Chondrocyte (in vitro differentiated cells): Measurements from ENCODE around the gene MLPH. TPM values are rescaled to one million over a fixed set of nuclear protein-coding genes. Genes with fewer than 3 reads are reported as not detected.
A peak's percentile ranks its signal among the peaks of the same experiment; 100 is the strongest.

Experiments used
- DNase-seq: peaks from one replicate; pipeline ENCODE4 v3.0.0; 2021; ENCODE audit warnings: mixed read lengths, low spot score
- H3K27ac Mint-ChIP-seq: one replicate; pipeline ENCODE4 v1.8.0; 2021; ENCODE audit warnings: mild to moderate bottlenecking, moderate library complexity, mixed read lengths; ENCODE audit not compliant: unreplicated experiment
- H3K27me3 Mint-ChIP-seq: 2 replicates; pipeline ENCODE4 v1.8.0; 2021; ENCODE audit warnings: low read depth, mixed read lengths
- H3K36me3 Mint-ChIP-seq: 2 replicates; pipeline ENCODE4 v1.8.0; 2021; ENCODE audit warnings: low read depth, mixed read lengths
- H3K4me1 Mint-ChIP-seq: 2 replicates; pipeline ENCODE4 v1.8.0; 2021; ENCODE audit warnings: low read depth, mild to moderate bottlenecking, mixed read lengths
- H3K4me3 Mint-ChIP-seq: one replicate; pipeline ENCODE4 v1.8.0; 2021; ENCODE audit warnings: mild to moderate bottlenecking, moderate library complexity, mixed read lengths; ENCODE audit not compliant: unreplicated experiment
- H3K9me3 Mint-ChIP-seq: 2 replicates; pipeline ENCODE4 v1.8.0; 2021; ENCODE audit warnings: low read depth, mixed read lengths
- total RNA-seq: library from RNA; stranded (reverse); gene quantifications from 3 replicates; pipeline ENCODE4 v1.2.1, GENCODE V29; 2021
- TF ChIP-seq, protein P1 (sequence below): fragments of 200-600 bp; sonication (generic); IDR thresholded peaks from 2 replicates; pipeline ENCODE4 v1.5.0; 2021; ENCODE audit warnings: antibody characterized with exemption, mild to moderate bottlenecking, moderate library complexity

Gene MLPH
- total RNA-seq, 1 donor from 2014 or later = 6.1 TPM

DNA sequence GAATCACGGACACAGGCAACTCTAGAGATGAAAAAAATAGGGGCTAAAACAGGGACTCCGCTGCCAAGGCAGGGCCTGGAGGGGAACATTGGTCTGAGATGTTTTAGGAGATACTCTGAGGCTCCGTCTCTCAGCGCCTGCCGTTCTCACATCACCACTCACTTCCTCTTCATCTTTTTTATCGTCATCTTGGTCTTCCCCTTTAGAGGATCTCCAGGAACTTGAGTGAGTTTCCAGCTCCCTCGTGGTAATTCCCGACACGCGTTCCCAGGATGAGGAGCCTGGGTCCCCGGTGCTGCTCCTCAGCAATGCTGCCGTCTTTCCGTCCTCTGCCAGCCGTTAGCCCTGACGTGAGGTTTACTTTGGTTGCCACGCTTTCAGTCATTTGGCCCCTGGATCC lies 16.1 kb downstream of the MLPH start:
- H3K27ac Mint-ChIP-seq = no peak overlapping the region

DNA sequence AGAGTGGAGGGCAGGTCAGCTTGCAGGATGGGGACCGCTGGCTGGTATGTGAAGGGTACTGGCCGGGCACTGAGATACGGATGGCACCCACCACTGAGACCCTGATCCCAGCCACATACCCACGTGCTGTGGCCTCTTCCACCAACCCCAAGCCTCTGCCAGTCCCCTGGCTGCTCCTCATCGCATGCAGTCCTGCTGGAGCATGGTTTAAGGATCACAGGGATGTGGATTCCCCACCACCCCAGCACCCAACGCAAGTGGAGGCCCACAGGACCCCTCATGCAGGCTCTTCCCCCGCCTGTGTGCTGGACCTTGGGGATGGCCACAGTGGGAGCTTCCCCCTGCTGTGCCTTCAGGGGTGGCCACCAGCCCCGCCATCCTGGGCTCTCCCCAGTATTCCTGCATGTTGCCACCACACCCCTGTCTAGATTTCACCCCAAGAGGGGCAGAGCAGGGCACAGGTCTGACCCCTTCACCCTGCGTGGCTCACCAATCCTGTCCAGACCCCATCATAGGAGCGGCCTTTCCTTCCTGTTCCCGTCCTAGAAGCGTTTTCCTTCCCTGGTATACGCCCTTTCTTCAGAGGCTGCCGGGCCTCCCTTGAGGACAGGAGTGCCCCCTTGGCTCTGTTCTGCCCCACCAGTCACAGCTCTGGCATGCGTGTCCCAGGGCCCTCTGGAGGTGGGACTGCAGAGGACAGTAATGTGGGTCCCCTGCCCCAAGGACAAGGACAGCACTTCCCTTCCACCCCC lies 18.3 kb downstream of the MLPH start:
- H3K27ac Mint-ChIP-seq = no peak overlapping the region
- H3K4me3 Mint-ChIP-seq = no peak overlapping the region
- H3K4me1 Mint-ChIP-seq = peaks cover 25% of the 10 kb centered on the region
- DNase-seq = peak; percentile 72
- no peaks in the 10 kb centered on the region for H3K36me3 Mint-ChIP-seq
- TF ChIP-seq, protein P1, sequence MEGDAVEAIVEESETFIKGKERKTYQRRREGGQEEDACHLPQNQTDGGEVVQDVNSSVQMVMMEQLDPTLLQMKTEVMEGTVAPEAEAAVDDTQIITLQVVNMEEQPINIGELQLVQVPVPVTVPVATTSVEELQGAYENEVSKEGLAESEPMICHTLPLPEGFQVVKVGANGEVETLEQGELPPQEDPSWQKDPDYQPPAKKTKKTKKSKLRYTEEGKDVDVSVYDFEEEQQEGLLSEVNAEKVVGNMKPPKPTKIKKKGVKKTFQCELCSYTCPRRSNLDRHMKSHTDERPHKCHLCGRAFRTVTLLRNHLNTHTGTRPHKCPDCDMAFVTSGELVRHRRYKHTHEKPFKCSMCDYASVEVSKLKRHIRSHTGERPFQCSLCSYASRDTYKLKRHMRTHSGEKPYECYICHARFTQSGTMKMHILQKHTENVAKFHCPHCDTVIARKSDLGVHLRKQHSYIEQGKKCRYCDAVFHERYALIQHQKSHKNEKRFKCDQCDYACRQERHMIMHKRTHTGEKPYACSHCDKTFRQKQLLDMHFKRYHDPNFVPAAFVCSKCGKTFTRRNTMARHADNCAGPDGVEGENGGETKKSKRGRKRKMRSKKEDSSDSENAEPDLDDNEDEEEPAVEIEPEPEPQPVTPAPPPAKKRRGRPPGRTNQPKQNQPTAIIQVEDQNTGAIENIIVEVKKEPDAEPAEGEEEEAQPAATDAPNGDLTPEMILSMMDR = no peak
- H3K27me3 Mint-ChIP-seq = no peaks in the 10 kb centered on the region
- H3K9me3 Mint-ChIP-seq = no peaks in the 10 kb centered on the region

More for the DNA sequence above, 16.1 kb downstream of the MLPH start:
- Mint-ChIP-seq H3K4me1 (peaks cover 29% of the 10 kb centered on the region), H3K9me3 (no peaks in the 10 kb centered on the region), H3K27me3 (no peaks in the 10 kb centered on the region), H3K4me3 (no peak overlapping the region), H3K36me3 (no peaks in the 10 kb centered on the region)
- no peak for DNase-seq
- TF ChIP-seq, protein P1 = no peak

DNA sequence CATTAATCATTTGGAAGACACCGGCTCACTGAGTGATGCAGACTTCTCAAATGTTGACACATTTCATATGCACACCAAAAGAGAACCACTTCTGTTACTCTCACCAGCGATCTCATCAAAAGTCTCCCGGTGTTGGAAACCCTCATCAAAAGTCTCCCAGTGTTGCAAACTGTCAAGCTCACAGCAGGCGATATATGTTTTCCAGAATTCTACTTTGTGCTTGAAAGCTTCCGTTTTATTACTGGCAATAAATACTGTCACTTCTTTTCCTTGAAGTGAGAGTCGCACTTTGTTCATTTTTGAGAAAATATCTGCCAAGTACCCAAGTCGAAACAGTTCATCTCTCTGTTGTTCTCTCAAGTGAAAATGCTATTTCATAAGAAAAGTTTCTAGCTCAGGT lies 20.5 kb downstream of the MLPH start:
- Mint-ChIP-seq H3K4me3 (no peak overlapping the region), H3K4me1 (peaks cover 5% of the 10 kb centered on the region), H3K27ac (no peak overlapping the region), H3K9me3 (no peaks in the 10 kb centered on the region), H3K36me3 (no peaks in the 10 kb centered on the region), H3K27me3 (no peaks in the 10 kb centered on the region)
- TF ChIP-seq, protein P1 = no peak
- no peak for DNase-seq

DNA sequence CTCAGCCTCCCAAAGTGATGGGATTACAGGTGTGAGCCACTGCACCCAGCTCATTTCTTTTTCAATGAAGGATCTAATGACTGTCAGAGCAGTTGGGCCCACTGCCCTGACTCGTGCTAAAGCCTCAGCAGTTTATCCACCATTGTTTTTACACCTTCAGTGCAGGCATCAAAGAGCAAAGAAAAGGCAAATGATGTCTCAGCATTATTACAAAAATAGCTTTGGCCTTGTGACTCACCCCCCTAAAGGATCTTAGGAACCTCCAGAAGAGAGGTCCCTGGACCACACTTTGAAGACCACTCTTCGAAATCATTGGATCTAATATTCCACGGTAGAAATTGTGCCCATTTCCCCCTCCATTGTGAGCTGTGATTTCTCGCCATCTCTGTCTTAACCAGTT lies 21.3 kb downstream of the MLPH start:
- H3K36me3 Mint-ChIP-seq = no peaks in the 10 kb centered on the region
- no peaks in the 10 kb centered on the region for H3K27me3 Mint-ChIP-seq
- TF ChIP-seq, protein P1 = no peak
- H3K4me1 Mint-ChIP-seq = peaks cover 1% of the 10 kb centered on the region
- peak; percentile 10 for DNase-seq
- no peak overlapping the region for H3K4me3 Mint-ChIP-seq
- H3K9me3 Mint-ChIP-seq = no peaks in the 10 kb centered on the region
- no peak overlapping the region for H3K27ac Mint-ChIP-seq

DNA sequence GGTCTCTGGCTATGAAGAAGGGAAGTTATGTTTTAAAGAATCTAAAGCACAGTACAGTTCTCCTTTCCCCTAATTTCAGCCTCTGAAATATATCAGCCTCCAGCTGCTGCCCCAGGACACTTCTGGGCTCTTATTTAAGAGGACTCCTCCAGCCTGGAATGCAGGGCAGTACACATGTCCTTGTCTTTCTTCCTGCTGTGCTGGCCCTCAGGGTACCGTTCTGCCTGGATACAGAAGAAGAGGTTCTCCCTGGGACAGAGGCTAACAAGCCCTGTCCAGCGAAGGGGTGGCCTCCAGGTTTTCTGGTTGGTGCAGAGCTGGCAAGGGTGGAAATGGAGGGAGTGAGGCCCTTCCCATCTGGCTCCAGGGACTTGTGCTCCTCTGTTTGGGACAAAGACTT lies 22.1 kb downstream of the MLPH start:
- TF ChIP-seq, protein P1 = no peak
- Mint-ChIP-seq H3K36me3 (no peaks in the 10 kb centered on the region), H3K9me3 (no peaks in the 10 kb centered on the region), H3K4me3 (no peak overlapping the region), H3K27ac (no peak overlapping the region), H3K27me3 (no peaks in the 10 kb centered on the region), H3K4me1 (no peaks in the 10 kb centered on the region)
- peak; percentile 24 for DNase-seq
